K562 (cell line): ENCODE measurements around the gene SPRY4. TPM values are rescaled to one million over a fixed set of nuclear protein-coding genes. Genes with fewer than 3 reads are reported as not detected.

Experiments used
- ATAC-seq: fragments of 200-7000 bp; cut with Tn5 transposase; 3 replicates; pipeline ENCODE4 v1.9.1; 2020; ENCODE audit warnings: moderate library complexity
- Bru-seq: library from RNA; stranded (reverse); fragments of 400-500 nt; gene quantifications from one replicate; lab custom pipeline; 2021; lab: Mats Ljungman, UMichigan
- BruChase-seq, 2 experiments: library from RNA; stranded (reverse); fragments of 400-500 nt; gene quantifications; one replicate each; lab custom pipeline; 2021; lab: Mats Ljungman, UMichigan
- BruUV-seq: library from RNA; stranded (reverse); fragments of 400-500 nt; replicated peaks from 2 replicates; lab custom pipeline; 2021; lab: Mats Ljungman, UMichigan
- CTCF ChIA-PET: fragments of 300-600 bp; formaldehyde crosslinking; extraction: SDS; loops from one replicate; lab custom pipeline; 2021; ENCODE audit warnings: low intra/inter-chr PET ratio; lab: Yijun Ruan, JAX
- POLR2A ChIA-PET: fragments of 300-600, 350-650 bp; sonication (Branson Sonifier 250); formaldehyde crosslinking; extraction: SDS; loops from one replicate; lab custom pipeline; 2021; ENCODE audit warnings: antibody characterized with exemption, inconsistent platforms; lab: Yijun Ruan, JAX
- DNase-seq, 4 experiments: peaks; one replicate each; pipeline versions ENCODE4 v3.0.0 to v3.0.0-alpha.2; 2011 to 2018; ENCODE audit warnings: low spot score in 3 of 4, mixed read lengths in 3 of 4; ENCODE audit errors: extremely low read depth in 1 of 4
- FAIRE-seq: peaks from 2 replicates; lab custom pipeline; 2011; peaks lifted over from hg19 to GRCh38; lab: Jason Lieb, UNC
- H2AFZ ChIP-seq: 2 replicates; pipeline ENCODE4 v1.6.0; 2011; ENCODE audit warnings: low read depth, low read length, control low read depth, inconsistent platforms
- H3K27ac ChIP-seq: fragments of 200-600 bp; 3 replicates; pipeline ENCODE4 v1.8.0; 2011; ENCODE audit warnings: low read depth, mild to moderate bottlenecking, control low read depth, inconsistent platforms, low read length, moderate library complexity, mixed read lengths; ENCODE audit errors: extremely low read depth
- H3K27me3 ChIP-seq, 2 experiments: fragments of 300-600 bp in 1 of 2; 2 replicates in 1 of 2; 3 replicates in 1 of 2; pipeline versions ENCODE4 v1.6.0 to v1.8.0; 2011; ENCODE audit warnings: inconsistent platforms in 2 of 2, low read length in 2 of 2, mild to moderate bottlenecking in 1 of 2, mixed read lengths in 1 of 2, moderate library complexity in 1 of 2; ENCODE audit not compliant: control insufficient read depth in 2 of 2, insufficient read depth in 2 of 2
- H3K36me3 ChIP-seq: fragments of 300-600 bp; 3 replicates; pipeline ENCODE4 v1.8.0; 2011; ENCODE audit warnings: mild to moderate bottlenecking, low read length, inconsistent platforms; ENCODE audit not compliant: control insufficient read depth, insufficient read depth
- H3K4me1 ChIP-seq, 2 experiments: fragments of 200-600 bp in 1 of 2; replicated peaks in 1 of 2; 2 replicates in 1 of 2; 3 replicates in 1 of 2; pipeline versions ENCODE4 v1.5.1 to v1.8.0; 2011; ENCODE audit warnings: inconsistent platforms in 2 of 2, low read length in 2 of 2, mild to moderate bottlenecking in 1 of 2, mixed read lengths in 1 of 2, moderate library complexity in 1 of 2; ENCODE audit not compliant: control insufficient read depth in 2 of 2, insufficient read depth in 2 of 2
- H3K4me2 ChIP-seq: 2 replicates; pipeline ENCODE4 v1.6.1; 2011; ENCODE audit warnings: low read length, control low read depth, inconsistent platforms, mixed read lengths; ENCODE audit not compliant: insufficient read depth
- H3K4me3 ChIP-seq: fragments of 200-600 bp; sonication (generic), shearing (Covaris generic); 2 replicates; pipeline ENCODE4 v1.5.1; 2016; ENCODE audit warnings: control low read depth, inconsistent platforms
- H3K79me2 ChIP-seq: fragments of 200-600 bp; 3 replicates; pipeline ENCODE4 v1.8.0; 2011; ENCODE audit warnings: low read length, inconsistent platforms; ENCODE audit not compliant: control insufficient read depth, insufficient read depth
- H3K9ac ChIP-seq, 2 experiments: 2 replicates each; pipeline versions ENCODE4 v1.6.0 to v1.6.1; 2011; ENCODE audit warnings: low read depth in 2 of 2, low read length in 2 of 2, control low read depth in 1 of 2, inconsistent platforms in 1 of 2, mild to moderate bottlenecking in 1 of 2, mixed read lengths in 1 of 2; ENCODE audit not compliant: insufficient read depth in 1 of 2
- H3K9me1 ChIP-seq: one replicate; pipeline ENCODE4 v1.6.0; 2011; ENCODE audit warnings: inconsistent platforms, mild to moderate bottlenecking, low read length, moderate library complexity; ENCODE audit not compliant: control insufficient read depth, insufficient read depth
- H3K9me3 ChIP-seq: replicated peaks from 2 replicates; pipeline ENCODE4 v1.5.1; 2011; ENCODE audit warnings: low read depth, low read length, inconsistent platforms; ENCODE audit not compliant: control insufficient read depth, insufficient read depth
- H4K20me1 ChIP-seq: replicated peaks from 2 replicates; pipeline ENCODE4 v1.6.1; 2011; ENCODE audit warnings: low read length, inconsistent platforms, mixed read lengths; ENCODE audit not compliant: control insufficient read depth, insufficient read depth
- CHD4 ChIP-seq: fragments of 200-600 bp; sonication (generic); IDR thresholded peaks from 3 replicates; pipeline ENCODE4 v1.6.1; 2012; ENCODE audit warnings: low read depth, mild to moderate bottlenecking, mixed read lengths, low read length, inconsistent platforms; ENCODE audit not compliant: insufficient read depth, insufficient replicate concordance, poor library complexity, severe bottlenecking
- ELF2 ChIP-seq: fragments of 250-450 bp; sonication (Bioruptor Pico); IDR thresholded peaks from 2 replicates; pipeline ENCODE4 v1.5.0; 2021; ENCODE audit warnings: mild to moderate bottlenecking
- ERF ChIP-seq: fragments of 450-650 bp; formaldehyde crosslinking; IDR thresholded peaks from 2 replicates; pipeline ENCODE4 v1.4.0; 2020; ENCODE audit warnings: mild to moderate bottlenecking, mixed read lengths
- EZH2 ChIP-seq: IDR thresholded peaks from 2 replicates; pipeline ENCODE4 v1.6.1; 2012; ENCODE audit warnings: low read depth, mild to moderate bottlenecking, inconsistent platforms, low read length, borderline replicate concordance
- FIP1L1 ChIP-seq: fragments of 200-400 bp; formaldehyde crosslinking; IDR thresholded peaks from 2 replicates; pipeline ENCODE4 v1.6.1; 2018; ENCODE audit warnings: mild to moderate bottlenecking, low read depth, low read length; ENCODE audit not compliant: poor library complexity, severe bottlenecking
- HNRNPLL ChIP-seq: fragments of 200-400 bp; formaldehyde crosslinking; IDR thresholded peaks from 2 replicates; pipeline ENCODE4 v1.6.1; 2017; ENCODE audit warnings: low read length, low read depth, mild to moderate bottlenecking; ENCODE audit not compliant: poor library complexity, severe bottlenecking
- MCM3 ChIP-seq: fragments of 450-650 bp; IDR thresholded peaks from 2 replicates; pipeline ENCODE4 v1.6.1; 2016
- MEF2A ChIP-seq: IDR thresholded peaks from 2 replicates; pipeline ENCODE4 v1.6.1; 2011; ENCODE audit warnings: low read depth, mild to moderate bottlenecking, low read length, moderate library complexity; ENCODE audit not compliant: control insufficient read depth
- PML ChIP-seq: IDR thresholded peaks from 2 replicates; pipeline ENCODE4 v1.6.1; 2012; ENCODE audit warnings: low read length, inconsistent platforms
- POU5F1 ChIP-seq: fragments of 150-350 bp; IDR thresholded peaks from 2 replicates; pipeline ENCODE4 v1.6.1; 2014; ENCODE audit warnings: borderline replicate concordance, low read length, low read depth, mild to moderate bottlenecking; ENCODE audit not compliant: partially characterized antibody
- PTRF ChIP-seq: fragments of 450-650 bp; IDR thresholded peaks from 2 replicates; pipeline ENCODE4 v1.6.1; 2016; ENCODE audit warnings: mild to moderate bottlenecking, missing genetic modification characterization, missing compliant biosample characterization
- RBM22 ChIP-seq: fragments of 200-400 bp; formaldehyde crosslinking; IDR thresholded peaks from 2 replicates; pipeline ENCODE4 v1.6.1; 2018; ENCODE audit warnings: low read length, low read depth; ENCODE audit not compliant: poor library complexity, severe bottlenecking
- SREBF2 ChIP-seq: sonication (generic); formaldehyde crosslinking; IDR thresholded peaks from 2 replicates; pipeline ENCODE4 v1.4.0; 2020; ENCODE audit warnings: mild to moderate bottlenecking, missing genetic modification reagents
- ZNF830 ChIP-seq: fragments of 250-450 bp; sonication (Bioruptor Pico); IDR thresholded peaks from 2 replicates; pipeline ENCODE4 v1.5.0; 2021; ENCODE audit warnings: mild to moderate bottlenecking
- WGBS: fragments of 100-300 bp; shearing (Covaris generic); methylation state at CpG from one replicate; pipeline ENCODE4 v1.1.6; 2016; ENCODE audit warnings: low coverage, mixed read lengths; ENCODE audit not compliant: insufficient coverage; ENCODE audit errors: missing lambda C conversion rate; 5-methylcytosine and 5-hydroxymethylcytosine counted together
- in situ Hi-C: fragments of 300-500 bp; cut with MboI; formaldehyde crosslinking; loops from 4 replicates; pipeline ENCODE4 v1.15.0; 2018; ENCODE audit warnings: inconsistent platforms, mixed read lengths
- intact Hi-C: fragments of 100-400 bp; cut with micrococcal nuclease; formaldehyde crosslinking; loops from 2 replicates; pipeline ENCODE4 v1.14.2; 2022
- long read RNA-seq, 3 experiments: library from polyadenylated mRNA in 2 of 3; library from RNA in 1 of 3; unstranded in 2 of 3; stranded (forward) in 1 of 3; transcript quantifications; one replicate each; pipeline ENCODE4 v2.0.0, GENCODE V29; 2019 to 2022
- polyA minus RNA-seq, 3 experiments: library from RNA; depleted of rRNA, polyadenylated mRNA; stranded (reverse); fragments of >200 nt; gene quantifications; 2 replicates each; pipeline ENCODE4 v1.2.3, GENCODE V29; 2011
- polyA plus RNA-seq, 8 experiments: library from polyadenylated mRNA; depleted of rRNA in 4 of 8; stranded (reverse) in 5 of 8; unstranded in 3 of 8; fragments of >200 nt; fragmentation: Nextera tagmentation in 2 of 8; fragmentation: Illumina TruSeq in 1 of 8; extraction: Ambion mirVana in 2 of 8; extraction: Trizol in 1 of 8; gene quantifications; 2 replicates each; pipeline versions ENCODE4 v1.2.1 to v1.2.3, GENCODE V29; 2011 to 2014; ENCODE audit warnings: inconsistent platforms in 1 of 8, missing spikeins in 1 of 8
- total RNA-seq, 7 experiments: library from RNA; depleted of rRNA in 6 of 7; stranded (reverse); fragments of >200 nt in 6 of 7; fragmentation: Illumina TruSeq in 2 of 7; extraction: Trizol in 2 of 7; gene quantifications; 2 replicates each; pipeline versions ENCODE4 v1.2.1 to v1.2.3, GENCODE V29; 2011 to 2021; ENCODE audit warnings: low replicate concordance in 1 of 7
- TF ChIP-seq, protein P1 (sequence below): sonication (generic); IDR thresholded peaks from 2 replicates; pipeline ENCODE4 v1.6.1; 2016

SPRY4 gene
- 49.3 and 108 TPM in 2 replicates for total RNA-seq (2011; cell fraction: chromatin; rRNA removed; ENCODE audit: low replicate concordance)
- 62.4 and 87.6 TPM in 2 replicates for total RNA-seq (2011; cell fraction: nucleolus; rRNA removed)
- total RNA-seq (2011; cell fraction: nucleoplasm; rRNA removed): 57.4 and 69.9 TPM in 2 replicates
- total RNA-seq (2014; rRNA removed) (11.2 and 20.4 TPM in 2 replicates), total RNA-seq (2014; rRNA removed; fragmentation: Illumina TruSeq; extraction: Trizol) (8.8 and 9.5 TPM in 2 replicates), total RNA-seq (2015; rRNA removed; fragmentation: Illumina TruSeq; extraction: Trizol) (7.1 and 8.9 TPM in 2 replicates), total RNA-seq (2021) (20.0 and 24.2 TPM in 2 replicates), polyA plus RNA-seq (2011; rRNA removed) (6.0 and 6.3 TPM in 2 replicates), polyA plus RNA-seq (2014; fragmentation: Illumina TruSeq; extraction: Trizol) (12.2 and 19.8 TPM in 2 replicates), polyA plus RNA-seq (2014; fragmentation: Nextera tagmentation; extraction: Ambion mirVana) (1 to 10 TPM; 2.6 to 3.1 TPM), polyA plus RNA-seq (2014; rRNA removed) (11.6 and 14.9 TPM in 2 replicates), polyA minus RNA-seq (2011; rRNA and poly(A)+ RNA removed) (9.9 and 18.2 TPM in 2 replicates), Bru-seq, nascent RNA (percentile 97 among the genes with signal in this experiment), BruChase-seq, experiment 1, labeled RNA remaining after a 2-hour chase (percentile 92 among the genes with signal in this experiment), BruChase-seq, experiment 2, labeled RNA remaining after a 6-hour chase (percentile 85 among the genes with signal in this experiment)
- polyA plus RNA-seq (2011; cell fraction: cytosol; rRNA removed): 5.5 and 10.9 TPM in 2 replicates
- polyA plus RNA-seq (2011; cell fraction: nucleus; rRNA removed): 15.8 and 47.7 TPM in 2 replicates
- 16.9 and 24.3 TPM in 2 replicates for polyA plus RNA-seq (2012)
- 8.3 and 14.6 TPM in 2 replicates for polyA minus RNA-seq (2011; cell fraction: cytosol; rRNA and poly(A)+ RNA removed)
- 26.0 and 38.8 TPM in 2 replicates for polyA minus RNA-seq (2011; cell fraction: nucleus; rRNA and poly(A)+ RNA removed)
- long read RNA-seq, experiment 1, full-length matches to known transcripts: 25 of 36 reads
- long read RNA-seq, experiment 1, partial matches to known transcripts: 0 of 36 reads
- long read RNA-seq, experiment 1, other reads (novel, unspliced or antisense): 11 of 36 reads
- long read RNA-seq, experiment 2, full-length matches to known transcripts: 13 of 13 reads
- long read RNA-seq, experiment 2, partial matches to known transcripts: 0 of 13 reads
- long read RNA-seq, experiment 2, other reads (novel, unspliced or antisense): 0 of 13 reads
- long read RNA-seq, experiment 3, full-length matches to known transcripts: 3 of 3 reads
- long read RNA-seq, experiment 3, partial matches to known transcripts: 0 of 3 reads
- long read RNA-seq, experiment 3, other reads (novel, unspliced or antisense): 0 of 3 reads

- intact Hi-C loops (loop anchor here (2.0 to 5.0 kb wide), 3 partner anchors 122 to 224 kb away; no protein-coding TSS in a partner anchor), in situ Hi-C loops (no loop called here)
- peaks cover 69% of the 10 kb centered on the region for H3K79me2 ChIP-seq
- H3K4me3 ChIP-seq: peak within 1 kb of the TSS; percentile 83
- no peaks in the 10 kb centered on the region for H3K27me3 ChIP-seq
- H3K36me3 ChIP-seq: peaks cover 5% of the 10 kb centered on the region; the same call in 1 of the 3 replicates
- peak within 1 kb of the TSS; percentile 89 for H3K4me2 ChIP-seq
- WGBS: under 1% methylated on average over 49 of the region's 54 CpGs
- FAIRE-seq (peak; percentile 93), ATAC-seq (peak; percentile 64), DNase-seq (peak; percentile 91 to 98 (median 94))
- H3K4me1 ChIP-seq: peaks cover 47 to 58% of the 10 kb centered on the region in 2 experiments
- no TSS peak for BruUV-seq
- H2AFZ ChIP-seq: peak within 1 kb of the TSS; percentile 86
- H3K9me1 ChIP-seq: no peaks in the 10 kb centered on the region
- no peaks in the 10 kb centered on the region for H3K9me3 ChIP-seq
- ChIA-PET POLR2A (interaction anchor here (0.6 to 2.1 kb wide), 13 partner anchors 7 to 574 kb away, joined by 3 to 6 read pairs (median 3); no protein-coding TSS in a partner anchor), CTCF (interaction anchor here (0.7 kb wide), 1 partner anchor 224 kb away, joined by 4 read pairs; no protein-coding TSS in a partner anchor)
- peak within 1 kb of the TSS; percentile 96 for H3K27ac ChIP-seq
- peaks cover 13% of the 10 kb centered on the region; the same call in 1 of the 2 replicates for H4K20me1 ChIP-seq
- peak within 1 kb of the TSS; percentile 89 to 98 for H3K9ac ChIP-seq
- TF ChIP-seq PML (peak; percentile 82; the same call in 1 of the 2 replicates), POU5F1 (no peak), MEF2A (no peak), ELF2 (CRISPR knock-in tag) (no peak), EZH2 (no peak), HNRNPLL (peak; percentile 82), SREBF2 (no peak), RBM22 (peak; percentile 14), CHD4 (peak; percentile 24), ERF (CRISPR knock-in tag) (peak; percentile 67; the same call in 1 of the 2 replicates), FIP1L1 (peak; percentile 41), MCM3 (no peak), PTRF (tag) (no peak), ZNF830 (CRISPR knock-in tag) (no peak)
- TF ChIP-seq, protein P1, sequence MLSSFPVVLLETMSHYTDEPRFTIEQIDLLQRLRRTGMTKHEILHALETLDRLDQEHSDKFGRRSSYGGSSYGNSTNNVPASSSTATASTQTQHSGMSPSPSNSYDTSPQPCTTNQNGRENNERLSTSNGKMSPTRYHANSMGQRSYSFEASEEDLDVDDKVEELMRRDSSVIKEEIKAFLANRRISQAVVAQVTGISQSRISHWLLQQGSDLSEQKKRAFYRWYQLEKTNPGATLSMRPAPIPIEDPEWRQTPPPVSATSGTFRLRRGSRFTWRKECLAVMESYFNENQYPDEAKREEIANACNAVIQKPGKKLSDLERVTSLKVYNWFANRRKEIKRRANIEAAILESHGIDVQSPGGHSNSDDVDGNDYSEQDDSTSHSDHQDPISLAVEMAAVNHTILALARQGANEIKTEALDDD: no peak
Observed at GRCh38 chr5:142324871-142325724, at the start of gene SPRY4. Gene SPRY4 (minus strand): TSS chr5:142325021. CDS start chr5:142315108, 9,913 bp downstream.
